ENCODE results near the gene BEND5. TPM values are rescaled to one million over a fixed set of nuclear protein-coding genes. Genes with fewer than 3 reads are reported as not detected.
A peak's percentile ranks its signal among the peaks of the same experiment; 100 is the strongest.

BEND5 gene
- total and polyA plus RNA-seq, 4 donors = 9.1 to 41.6 (median 27.6) TPM

- H3K27me3 ChIP-seq (ENCODE audit: control insufficient read depth, insufficient read depth, low read length) = peaks cover 3% of the 10 kb centered on the region
- H3K27ac ChIP-seq (ENCODE audit: low read depth, low read length) = no peak overlapping the region
- no peak overlapping the region for H3K4me3 ChIP-seq (ENCODE audit: low read depth, low read length)
- WGBS (ENCODE audit: insufficient coverage) = 78% methylated on average over 5 of the region's 9 CpGs
- no peaks in the 10 kb centered on the region for H3K9me3 ChIP-seq (ENCODE audit: control insufficient read depth, insufficient read depth, low read length)
- no peaks in the 10 kb centered on the region for H3K36me3 ChIP-seq (ENCODE audit: control insufficient read depth, insufficient read depth, low read length)
- no peak for DNase-seq (ENCODE audit: low read depth in 4 of 6, low spot score in 6 of 6)
- H3K4me1 ChIP-seq (ENCODE audit: control insufficient read depth, insufficient read depth, low read length) = peaks cover 6% of the 10 kb centered on the region
Observed at GRCh38 chr1:48692235-48692634, 84.5 kb downstream of the BEND5 start.

GRCh38 chr1:48691429-48692001, 85.2 kb downstream of the BEND5 start:
- Histone ChIP-seq H3K27me3 (ENCODE audit: control insufficient read depth, insufficient read depth, low read length) (peaks cover 3% of the 10 kb centered on the region), H3K4me1 (ENCODE audit: control insufficient read depth, insufficient read depth, low read length) (peaks cover 9% of the 10 kb centered on the region), H3K4me3 (ENCODE audit: low read depth, low read length) (no peak overlapping the region), H3K9me3 (ENCODE audit: control insufficient read depth, insufficient read depth, low read length) (no peaks in the 10 kb centered on the region), H3K27ac (ENCODE audit: low read depth, low read length) (no peak overlapping the region), H3K36me3 (ENCODE audit: control insufficient read depth, insufficient read depth, low read length) (no peaks in the 10 kb centered on the region)
- WGBS (ENCODE audit: insufficient coverage) = 70% methylated on average over 3 of the region's 5 CpGs
- DNase-seq (ENCODE audit: low read depth in 4 of 6, low spot score in 6 of 6) = no peak

GRCh38 chr1:48688102-48688760, 88.5 kb downstream of the BEND5 start:
- no peaks in the 10 kb centered on the region for H3K9me3 ChIP-seq (ENCODE audit: control insufficient read depth, insufficient read depth, low read length)
- H3K27ac ChIP-seq (ENCODE audit: low read depth, low read length) = no peak overlapping the region
- H3K36me3 ChIP-seq (ENCODE audit: control insufficient read depth, insufficient read depth, low read length) = no peaks in the 10 kb centered on the region
- 67% methylated on average over 2 of the region's 3 CpGs for WGBS (ENCODE audit: insufficient coverage)
- DNase-seq (ENCODE audit: low read depth in 4 of 6, low spot score in 6 of 6) = peak in 1 of 6 donors; percentile 45
- peaks cover 9% of the 10 kb centered on the region for H3K4me1 ChIP-seq (ENCODE audit: control insufficient read depth, insufficient read depth, low read length)
- H3K4me3 ChIP-seq (ENCODE audit: low read depth, low read length) = no peak overlapping the region
- no peaks in the 10 kb centered on the region for H3K27me3 ChIP-seq (ENCODE audit: control insufficient read depth, insufficient read depth, low read length)

- WGBS (ENCODE audit: insufficient coverage) = 58% methylated on average over 11 of the region's 13 CpGs
- H3K4me1 ChIP-seq (ENCODE audit: control insufficient read depth, insufficient read depth, low read length) = peaks cover 9% of the 10 kb centered on the region
- H3K4me3 ChIP-seq (ENCODE audit: low read depth, low read length) = no peak overlapping the region
- no peaks in the 10 kb centered on the region for H3K36me3 ChIP-seq (ENCODE audit: control insufficient read depth, insufficient read depth, low read length)
- no peaks in the 10 kb centered on the region for H3K27me3 ChIP-seq (ENCODE audit: control insufficient read depth, insufficient read depth, low read length)
- H3K9me3 ChIP-seq (ENCODE audit: control insufficient read depth, insufficient read depth, low read length) = no peaks in the 10 kb centered on the region
- no peak overlapping the region for H3K27ac ChIP-seq (ENCODE audit: low read depth, low read length)
- peak in 2 of 6 donors; percentile 29 to 51 for DNase-seq (ENCODE audit: low read depth in 4 of 6, low spot score in 6 of 6)
Observed at GRCh38 chr1:48687282-48688045, 89.2 kb downstream of the BEND5 start.

GRCh38 chr1:48686159-48686558, 90.5 kb downstream of the BEND5 start:
- Histone ChIP-seq H3K36me3 (ENCODE audit: control insufficient read depth, insufficient read depth, low read length) (no peaks in the 10 kb centered on the region), H3K4me1 (ENCODE audit: control insufficient read depth, insufficient read depth, low read length) (peaks cover 9% of the 10 kb centered on the region), H3K27ac (ENCODE audit: low read depth, low read length) (no peak overlapping the region), H3K9me3 (ENCODE audit: control insufficient read depth, insufficient read depth, low read length) (no peaks in the 10 kb centered on the region), H3K27me3 (ENCODE audit: control insufficient read depth, insufficient read depth, low read length) (no peaks in the 10 kb centered on the region), H3K4me3 (ENCODE audit: low read depth, low read length) (no peak overlapping the region)
- 95% methylated on average over 3 of the region's 5 CpGs for WGBS (ENCODE audit: insufficient coverage)
- DNase-seq (ENCODE audit: low read depth in 4 of 6, low spot score in 6 of 6) = no peak

GRCh38 chr1:48684381-48684780, 92.3 kb downstream of the BEND5 start:
- Histone ChIP-seq H3K4me1 (ENCODE audit: control insufficient read depth, insufficient read depth, low read length) (peaks cover 12% of the 10 kb centered on the region), H3K27ac (ENCODE audit: low read depth, low read length) (peak overlapping the region; percentile 37), H3K4me3 (ENCODE audit: low read depth, low read length) (no peak overlapping the region), H3K36me3 (ENCODE audit: control insufficient read depth, insufficient read depth, low read length) (no peaks in the 10 kb centered on the region), H3K27me3 (ENCODE audit: control insufficient read depth, insufficient read depth, low read length) (no peaks in the 10 kb centered on the region), H3K9me3 (ENCODE audit: control insufficient read depth, insufficient read depth, low read length) (no peaks in the 10 kb centered on the region)
- 73% methylated on average over 4 of the region's 4 CpGs for WGBS (ENCODE audit: insufficient coverage)
- no peak for DNase-seq (ENCODE audit: low read depth in 4 of 6, low spot score in 6 of 6)

- no peaks in the 10 kb centered on the region for H3K9me3 ChIP-seq (ENCODE audit: control insufficient read depth, insufficient read depth, low read length)
- WGBS (ENCODE audit: insufficient coverage) = 43% methylated on average over 1 of the region's 3 CpGs
- no peaks in the 10 kb centered on the region for H3K27me3 ChIP-seq (ENCODE audit: control insufficient read depth, insufficient read depth, low read length)
- peaks cover 12% of the 10 kb centered on the region for H3K4me1 ChIP-seq (ENCODE audit: control insufficient read depth, insufficient read depth, low read length)
- no peak overlapping the region for H3K4me3 ChIP-seq (ENCODE audit: low read depth, low read length)
- H3K27ac ChIP-seq (ENCODE audit: low read depth, low read length) = peak overlapping the region; percentile 37
- peak in 1 of 6 donors; percentile 78 for DNase-seq (ENCODE audit: low read depth in 4 of 6, low spot score in 6 of 6)
- H3K36me3 ChIP-seq (ENCODE audit: control insufficient read depth, insufficient read depth, low read length) = no peaks in the 10 kb centered on the region
Observed at GRCh38 chr1:48683839-48684238, 92.9 kb downstream of the BEND5 start.

- H3K27me3 ChIP-seq (ENCODE audit: control insufficient read depth, insufficient read depth, low read length) = no peaks in the 10 kb centered on the region
- H3K4me1 ChIP-seq (ENCODE audit: control insufficient read depth, insufficient read depth, low read length) = peaks cover 10% of the 10 kb centered on the region
- no peak for DNase-seq (ENCODE audit: low read depth in 4 of 6, low spot score in 6 of 6)
- no peak overlapping the region for H3K4me3 ChIP-seq (ENCODE audit: low read depth, low read length)
- no peak overlapping the region for H3K27ac ChIP-seq (ENCODE audit: low read depth, low read length)
- H3K36me3 ChIP-seq (ENCODE audit: control insufficient read depth, insufficient read depth, low read length) = no peaks in the 10 kb centered on the region
- WGBS (ENCODE audit: insufficient coverage) = 74% methylated on average over 3 of the region's 4 CpGs
- no peaks in the 10 kb centered on the region for H3K9me3 ChIP-seq (ENCODE audit: control insufficient read depth, insufficient read depth, low read length)
Observed at GRCh38 chr1:48681476-48682305, 95.0 kb downstream of the BEND5 start.

GRCh38 chr1:48680411-48681035, 96.2 kb downstream of the BEND5 start:
- Histone ChIP-seq H3K27ac (ENCODE audit: low read depth, low read length) (no peak overlapping the region), H3K27me3 (ENCODE audit: control insufficient read depth, insufficient read depth, low read length) (no peaks in the 10 kb centered on the region), H3K36me3 (ENCODE audit: control insufficient read depth, insufficient read depth, low read length) (no peaks in the 10 kb centered on the region), H3K9me3 (ENCODE audit: control insufficient read depth, insufficient read depth, low read length) (no peaks in the 10 kb centered on the region), H3K4me3 (ENCODE audit: low read depth, low read length) (no peak overlapping the region), H3K4me1 (ENCODE audit: control insufficient read depth, insufficient read depth, low read length) (peaks cover 10% of the 10 kb centered on the region)
- peak in 1 of 6 donors; percentile 43 for DNase-seq (ENCODE audit: low read depth in 4 of 6, low spot score in 6 of 6)
- 58% methylated on average over 9 of the region's 10 CpGs for WGBS (ENCODE audit: insufficient coverage)

Data from spinal cord (tissue), 10 donors.